Activated CD4-positive, alpha-beta T cell treated with anti-CD3 and anti-CD28 coated beads for 36 hours (primary cell): Measurements from ENCODE around the gene S100A14. TPM values are rescaled to one million over a fixed set of nuclear protein-coding genes. Genes with fewer than 3 reads are reported as not detected.
"Not testable (repeated sequence)": the region's sequence is repeated elsewhere in the genome, so short reads cannot be mapped to it uniquely, and the experiment has no call there.

ENCODE experiments used
- ATAC-seq: fragments of 200-7000 bp; cut with Tn5 transposase; one replicate; pipeline ENCODE4 v1.10.0; 2021; ENCODE audit warnings: mild to moderate bottlenecking, moderate library complexity
- CTCF ChIA-PET: fragments of 350-600 bp; sonication (Branson Sonifier 250); formaldehyde crosslinking; loops from one replicate; lab custom pipeline; 2021; ENCODE audit warnings: antibody characterized with exemption; lab: Charles Lee
- POLR2A ChIA-PET: fragments of 350-600 bp; sonication (Branson Sonifier 250); formaldehyde crosslinking; loops from one replicate; lab custom pipeline; 2021; ENCODE audit warnings: antibody characterized with exemption, inconsistent platforms; lab: Charles Lee
- DNase-seq: peaks from one replicate; pipeline ENCODE4 v3.0.0-alpha.2; 2020
- H3K27ac Mint-ChIP-seq: one replicate; pipeline ENCODE4 v1.8.0; 2021; ENCODE audit warnings: mixed read lengths
- H3K27me3 Mint-ChIP-seq: one replicate; pipeline ENCODE4 v1.8.0; 2021; ENCODE audit warnings: mixed read lengths
- H3K36me3 Mint-ChIP-seq: one replicate; pipeline ENCODE4 v1.8.0; 2021; ENCODE audit warnings: low read depth, mixed read lengths
- H3K4me1 Mint-ChIP-seq: one replicate; pipeline ENCODE4 v1.8.0; 2021; ENCODE audit warnings: mixed read lengths
- H3K4me3 Mint-ChIP-seq: one replicate; pipeline ENCODE4 v1.8.0; 2021; ENCODE audit warnings: mild to moderate bottlenecking, moderate library complexity, mixed read lengths
- H3K9me3 Mint-ChIP-seq: one replicate; pipeline ENCODE4 v1.8.0; 2021; ENCODE audit warnings: low read depth, mixed read lengths
- intact Hi-C, 2 experiments: fragments of 100-400 bp; cut with DNase I in 1 of 2; cut with micrococcal nuclease in 1 of 2; formaldehyde crosslinking; loops; one replicate each; pipeline versions ENCODE4 v1.14.2 to v1.15.1; 2022 to 2024; cut with DNase I, micrococcal nuclease
- total RNA-seq, 2 experiments: library from RNA; stranded (reverse); gene quantifications; one replicate each; pipeline ENCODE4 v1.2.3, GENCODE V29; 2021

S100A14 gene
- total RNA-seq, 2 experiments from 2014 or later = 0.14 to 0.34 TPM

- intact Hi-C loops = no loop called here
- no peak overlapping the region for H3K27ac Mint-ChIP-seq
- ChIA-PET POLR2A (no interaction called here), CTCF (interaction anchor here (0.7 kb wide), 1 partner anchor 106 kb away, joined by 3 read pairs; no protein-coding TSS in a partner anchor)
- ATAC-seq (no peak), DNase-seq (no peak)
- no peaks in the 10 kb centered on the region for H3K9me3 Mint-ChIP-seq
- H3K4me3 Mint-ChIP-seq = no peak overlapping the region
- H3K27me3 Mint-ChIP-seq = peaks cover 9% of the 10 kb centered on the region
- H3K4me1 Mint-ChIP-seq = no peaks in the 10 kb centered on the region
- no peaks in the 10 kb centered on the region for H3K36me3 Mint-ChIP-seq
These were observed 27.6 kb downstream of the S100A14 start for GRCh38 chr1:153588482-153588881.

GRCh38 chr1:153588033-153588432 is 28.1 kb downstream of the S100A14 start:
- H3K4me3 Mint-ChIP-seq, H3K36me3 Mint-ChIP-seq, POLR2A ChIA-PET, DNase-seq, H3K4me1 Mint-ChIP-seq, H3K27ac Mint-ChIP-seq, H3K9me3 Mint-ChIP-seq, intact Hi-C loops, H3K27me3 Mint-ChIP-seq, ATAC-seq: not testable (repeated sequence)
- CTCF ChIA-PET = interaction anchor here (0.7 kb wide), 1 partner anchor 106 kb away, joined by 3 read pairs; no protein-coding TSS in a partner anchor

- H3K4me3 Mint-ChIP-seq = no peak overlapping the region
These were observed 28.8 kb downstream of the S100A14 start for GRCh38 chr1:153587314-153587713.

GRCh38 chr1:153586347-153586746 is 29.8 kb downstream of the S100A14 start:
- ChIA-PET POLR2A (no interaction called here), CTCF (interaction anchor here (1.1 to 1.6 kb wide), 3 partner anchors 16 to 52 kb away, joined by 3 to 4 read pairs (median 3); no protein-coding TSS in a partner anchor)
- H3K27ac Mint-ChIP-seq = no peak overlapping the region
- peaks cover 9% of the 10 kb centered on the region for H3K27me3 Mint-ChIP-seq
- H3K4me3 Mint-ChIP-seq = no peak overlapping the region
- H3K36me3 Mint-ChIP-seq = no peaks in the 10 kb centered on the region
- H3K9me3 Mint-ChIP-seq = no peaks in the 10 kb centered on the region
- ATAC-seq (no peak), DNase-seq (no peak)
- H3K4me1 Mint-ChIP-seq = no peaks in the 10 kb centered on the region
- intact Hi-C loops = no loop called here

More at GRCh38 chr1:153587314-153587713, 28.8 kb downstream of the S100A14 start:
- H3K36me3 Mint-ChIP-seq = no peaks in the 10 kb centered on the region
- no peaks in the 10 kb centered on the region for H3K9me3 Mint-ChIP-seq
- POLR2A ChIA-PET = no interaction called here
- peaks cover 9% of the 10 kb centered on the region for H3K27me3 Mint-ChIP-seq
- no peaks in the 10 kb centered on the region for H3K4me1 Mint-ChIP-seq
- no peak for ATAC-seq
- CTCF ChIA-PET = interaction anchor here (0.7 to 1.6 kb wide), 3 partner anchors 20 to 53 kb away, joined by 3 to 4 read pairs (median 3); no protein-coding TSS in a partner anchor
- DNase-seq = no peak
- no peak overlapping the region for H3K27ac Mint-ChIP-seq
- intact Hi-C loops = no loop called here

- Mint-ChIP-seq H3K4me1 (no peaks in the 10 kb centered on the region), H3K4me3 (no peak overlapping the region), H3K36me3 (no peaks in the 10 kb centered on the region), H3K27me3 (peaks cover 9% of the 10 kb centered on the region), H3K9me3 (no peaks in the 10 kb centered on the region), H3K27ac (no peak overlapping the region)
- CTCF ChIA-PET = interaction anchor here (0.8 to 1.5 kb wide), 4 partner anchors 14 to 167 kb away, joined by 3 to 4 read pairs (median 4); no protein-coding TSS in a partner anchor
- intact Hi-C loops = no loop called here
- ATAC-seq (no peak), DNase-seq (no peak)
- POLR2A ChIA-PET = no interaction called here
These were observed 31.1 kb downstream of the S100A14 start for GRCh38 chr1:153585006-153585405.

- Mint-ChIP-seq H3K9me3 (no peaks in the 10 kb centered on the region), H3K4me3 (no peak overlapping the region), H3K27ac (no peak overlapping the region), H3K4me1 (no peaks in the 10 kb centered on the region), H3K36me3 (no peaks in the 10 kb centered on the region), H3K27me3 (peaks cover 13% of the 10 kb centered on the region)
- DNase-seq = no peak
- POLR2A ChIA-PET = no interaction called here
- no peak for ATAC-seq
- intact Hi-C loops = no loop called here
- CTCF ChIA-PET = interaction anchor here (1.2 to 1.5 kb wide), 2 partner anchors 52 to 168 kb away, joined by 4 read pairs; no protein-coding TSS in a partner anchor
These were observed 32.1 kb downstream of the S100A14 start for GRCh38 chr1:153583976-153584375.

- H3K36me3 Mint-ChIP-seq, CTCF ChIA-PET, ATAC-seq, H3K9me3 Mint-ChIP-seq, intact Hi-C loops, H3K27ac Mint-ChIP-seq, H3K4me3 Mint-ChIP-seq, POLR2A ChIA-PET, DNase-seq, H3K4me1 Mint-ChIP-seq: not testable (repeated sequence)
- H3K27me3 Mint-ChIP-seq = peaks cover 18% of the 10 kb centered on the region
These were observed 32.6 kb downstream of the S100A14 start for GRCh38 chr1:153583514-153583913.

GRCh38 chr1:153582836-153583235 is 33.3 kb downstream of the S100A14 start:
- H3K4me3 Mint-ChIP-seq, ATAC-seq, DNase-seq, H3K9me3 Mint-ChIP-seq, H3K4me1 Mint-ChIP-seq, H3K36me3 Mint-ChIP-seq, POLR2A ChIA-PET, H3K27ac Mint-ChIP-seq, intact Hi-C loops: not testable (repeated sequence)
- CTCF ChIA-PET = interaction anchor here (1.0 kb wide), 1 partner anchor 89 kb away, joined by 3 read pairs; no protein-coding TSS in a partner anchor
- H3K27me3 Mint-ChIP-seq = peaks cover 25% of the 10 kb centered on the region

GRCh38 chr1:153578936-153579335 is 37.2 kb downstream of the S100A14 start:
- Mint-ChIP-seq H3K4me1 (no peaks in the 10 kb centered on the region), H3K36me3 (no peaks in the 10 kb centered on the region), H3K27ac (no peak overlapping the region), H3K4me3 (no peak overlapping the region), H3K9me3 (no peaks in the 10 kb centered on the region), H3K27me3 (peaks cover 20% of the 10 kb centered on the region)
- intact Hi-C loops = loop anchor here in 1 of 2 experiments (10.0 kb wide), 1 partner anchor 386 kb away; the partner anchor contains the start of genes CREB3L4 and SLC39A1
- DNase-seq = no peak
- ChIA-PET CTCF (interaction anchor here (2.2 kb wide), 1 partner anchor 39 kb away, joined by 8 read pairs; no protein-coding TSS in a partner anchor), POLR2A (no interaction called here)
- no peak for ATAC-seq

- Mint-ChIP-seq H3K4me3 (no peak overlapping the region), H3K27me3 (peaks cover 20% of the 10 kb centered on the region), H3K27ac (no peak overlapping the region), H3K36me3 (no peaks in the 10 kb centered on the region), H3K4me1 (peaks cover under 1% of the 10 kb centered on the region), H3K9me3 (no peaks in the 10 kb centered on the region)
- ATAC-seq (no peak), DNase-seq (no peak)
- intact Hi-C loops = loop anchor here in 1 of 2 experiments (10.0 kb wide), 1 partner anchor 386 kb away; the partner anchor contains the start of genes CREB3L4 and SLC39A1
- ChIA-PET CTCF (interaction anchor here (1.2 to 2.2 kb wide), 3 partner anchors 36 to 45 kb away, joined by 4 to 8 read pairs (median 4); no protein-coding TSS in a partner anchor), POLR2A (no interaction called here)
These were observed 37.6 kb downstream of the S100A14 start for GRCh38 chr1:153578490-153578889.

- ATAC-seq (no peak), DNase-seq (no peak)
- ChIA-PET POLR2A (no interaction called here), CTCF (interaction anchor here (0.6 to 2.2 kb wide), 9 partner anchors 8 to 406 kb away, joined by 3 to 8 read pairs (median 3); partner anchors contain the start of genes CHTOP and S100A14)
- intact Hi-C loops = loop anchor here in 1 of 2 experiments (10.0 kb wide), 1 partner anchor 387 kb away; the partner anchor contains the start of genes CREB3L4 and SLC39A1
- Mint-ChIP-seq H3K27me3 (peaks cover 20% of the 10 kb centered on the region), H3K27ac (no peak overlapping the region), H3K4me1 (peaks cover 9% of the 10 kb centered on the region), H3K36me3 (no peaks in the 10 kb centered on the region), H3K4me3 (no peak overlapping the region), H3K9me3 (no peaks in the 10 kb centered on the region)
These were observed 38.5 kb downstream of the S100A14 start for GRCh38 chr1:153577624-153578051.
